Breast epithelium (tissue), 4 donors: ENCODE data around the gene NOX5. TPM values are rescaled to one million over a fixed set of nuclear protein-coding genes. Genes with fewer than 3 reads are reported as not detected.

Experiments used
- DNase-seq, 2 donors: peaks; one replicate each; pipeline ENCODE4 v3.0.0-alpha.2; 2019; ENCODE audit warnings: low spot score in 2 of 2
- H3K27ac ChIP-seq, 2 donors: fragments of 200-600 bp; sonication (generic) in 1 of 2; one replicate each; pipeline ENCODE4 v1.5.1; 2016 to 2019; ENCODE audit warnings: mild to moderate bottlenecking in 1 of 2
- H3K27me3 ChIP-seq, 2 donors: fragments of 200-600 bp; sonication (generic) in 1 of 2; one replicate each; pipeline versions ENCODE4 v1.5.1 to v1.6.0; 2017 to 2019; ENCODE audit warnings: control low read depth in 1 of 2, mild to moderate bottlenecking in 1 of 2
- H3K36me3 ChIP-seq: fragments of 200-600 bp; one replicate; pipeline ENCODE4 v1.5.1; 2019
- H3K4me1 ChIP-seq, 2 donors: fragments of 200-600 bp; sonication (generic); one replicate each; pipeline ENCODE4 v1.5.1; 2016 to 2019; ENCODE audit warnings: control low read depth in 1 of 2
- H3K4me3 ChIP-seq, 3 donors: fragments of 200-600 bp; sonication (generic); 1 replicate in 2 of 3; 2 replicates in 1 of 3; pipeline ENCODE4 v1.5.1; 2016 to 2019; ENCODE audit warnings: mild to moderate bottlenecking in 3 of 3, moderate library complexity in 2 of 3
- H3K9me3 ChIP-seq, 2 donors: fragments of 200-600 bp; sonication (generic) in 1 of 2; one replicate each; pipeline ENCODE4 v1.5.1; 2016 to 2019; ENCODE audit warnings: control low read depth in 1 of 2
- POLR2A ChIP-seq: fragments of 450-650 bp; IDR thresholded peaks from one replicate; pipeline ENCODE4 v1.6.1; 2016; ENCODE audit warnings: antibody characterized with exemption, mild to moderate bottlenecking, moderate library complexity
- POLR2AphosphoS5 ChIP-seq, 3 donors: sonication (generic); formaldehyde crosslinking; IDR thresholded peaks; one replicate each; pipeline ENCODE4 v1.6.1; 2017; ENCODE audit warnings: antibody characterized with exemption in 3 of 3
- intact Hi-C: fragments of 100-400 bp; cut with DNase I; formaldehyde crosslinking; loops from one replicate; pipeline ENCODE4 v1.15.1; 2023; ENCODE audit warnings: low total_unique reads
- total RNA-seq, 3 donors: library from RNA; depleted of rRNA; stranded (reverse); fragments of >200 nt; gene quantifications; one replicate each; pipeline ENCODE4 v1.1.0, GENCODE V29; 2016
- TF ChIP-seq, protein P1 (sequence below), 3 donors: fragments of 450-650 bp; IDR thresholded peaks; one replicate each; pipeline ENCODE4 v1.5.1; 2016 to 2017; ENCODE audit warnings: antibody characterized with exemption in 3 of 3, mild to moderate bottlenecking in 3 of 3, moderate library complexity in 3 of 3

NOX5 gene, protein sequence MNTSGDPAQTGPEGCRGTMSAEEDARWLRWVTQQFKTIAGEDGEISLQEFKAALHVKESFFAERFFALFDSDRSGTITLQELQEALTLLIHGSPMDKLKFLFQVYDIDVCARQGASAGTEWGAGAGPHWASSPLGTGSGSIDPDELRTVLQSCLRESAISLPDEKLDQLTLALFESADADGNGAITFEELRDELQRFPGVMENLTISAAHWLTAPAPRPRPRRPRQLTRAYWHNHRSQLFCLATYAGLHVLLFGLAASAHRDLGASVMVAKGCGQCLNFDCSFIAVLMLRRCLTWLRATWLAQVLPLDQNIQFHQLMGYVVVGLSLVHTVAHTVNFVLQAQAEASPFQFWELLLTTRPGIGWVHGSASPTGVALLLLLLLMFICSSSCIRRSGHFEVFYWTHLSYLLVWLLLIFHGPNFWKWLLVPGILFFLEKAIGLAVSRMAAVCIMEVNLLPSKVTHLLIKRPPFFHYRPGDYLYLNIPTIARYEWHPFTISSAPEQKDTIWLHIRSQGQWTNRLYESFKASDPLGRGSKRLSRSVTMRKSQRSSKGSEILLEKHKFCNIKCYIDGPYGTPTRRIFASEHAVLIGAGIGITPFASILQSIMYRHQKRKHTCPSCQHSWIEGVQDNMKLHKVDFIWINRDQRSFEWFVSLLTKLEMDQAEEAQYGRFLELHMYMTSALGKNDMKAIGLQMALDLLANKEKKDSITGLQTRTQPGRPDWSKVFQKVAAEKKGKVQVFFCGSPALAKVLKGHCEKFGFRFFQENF
- 1 to 10 TPM; 1.0 to 2.6 (median 1.9) TPM for total RNA-seq

DNA sequence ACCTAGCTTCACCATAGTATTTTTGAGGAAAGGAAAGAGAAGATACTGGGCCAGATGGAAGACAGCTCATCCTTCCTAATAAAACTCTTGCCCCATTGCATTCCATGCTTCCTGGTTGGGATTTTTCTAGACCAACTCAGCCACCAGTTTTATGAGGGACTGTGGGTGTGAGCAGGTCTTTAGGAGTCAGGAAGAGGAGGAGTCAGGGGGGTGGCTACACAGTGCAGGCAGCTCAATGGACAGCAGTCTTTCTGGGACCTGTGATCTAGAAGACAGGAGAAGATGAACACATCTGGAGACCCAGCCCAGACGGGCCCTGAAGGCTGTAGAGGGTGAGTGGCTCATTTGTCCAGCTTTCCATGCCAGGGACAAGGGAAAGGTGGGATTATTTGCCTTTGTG is at the start of gene NOX5:
NOX5 (plus strand) TSS at position 242 of the 400 bp plus-strand sequence; CDS start at position 283, 41 bp downstream.
- TF ChIP-seq, protein P1, sequence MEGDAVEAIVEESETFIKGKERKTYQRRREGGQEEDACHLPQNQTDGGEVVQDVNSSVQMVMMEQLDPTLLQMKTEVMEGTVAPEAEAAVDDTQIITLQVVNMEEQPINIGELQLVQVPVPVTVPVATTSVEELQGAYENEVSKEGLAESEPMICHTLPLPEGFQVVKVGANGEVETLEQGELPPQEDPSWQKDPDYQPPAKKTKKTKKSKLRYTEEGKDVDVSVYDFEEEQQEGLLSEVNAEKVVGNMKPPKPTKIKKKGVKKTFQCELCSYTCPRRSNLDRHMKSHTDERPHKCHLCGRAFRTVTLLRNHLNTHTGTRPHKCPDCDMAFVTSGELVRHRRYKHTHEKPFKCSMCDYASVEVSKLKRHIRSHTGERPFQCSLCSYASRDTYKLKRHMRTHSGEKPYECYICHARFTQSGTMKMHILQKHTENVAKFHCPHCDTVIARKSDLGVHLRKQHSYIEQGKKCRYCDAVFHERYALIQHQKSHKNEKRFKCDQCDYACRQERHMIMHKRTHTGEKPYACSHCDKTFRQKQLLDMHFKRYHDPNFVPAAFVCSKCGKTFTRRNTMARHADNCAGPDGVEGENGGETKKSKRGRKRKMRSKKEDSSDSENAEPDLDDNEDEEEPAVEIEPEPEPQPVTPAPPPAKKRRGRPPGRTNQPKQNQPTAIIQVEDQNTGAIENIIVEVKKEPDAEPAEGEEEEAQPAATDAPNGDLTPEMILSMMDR (IDR thresholded peaks at IDR 0.05): no peak
- TF ChIP-seq POLR2AphosphoS5 (IDR thresholded peaks at IDR 0.05) (no peak), POLR2A (no peak)
- Histone ChIP-seq H3K4me3 (no peak within 1 kb of the TSS), H3K36me3 (no peaks in the 10 kb centered on the region), H3K27me3 (no peaks in the 10 kb centered on the region), H3K27ac (no peak within 1 kb of the TSS), H3K4me1 (no peaks in the 10 kb centered on the region), H3K9me3 (peaks cover 0 to 5% of the 10 kb centered on the region in 2 donors)
- DNase-seq: no peak
- intact Hi-C loops: no loop called here

DNA sequence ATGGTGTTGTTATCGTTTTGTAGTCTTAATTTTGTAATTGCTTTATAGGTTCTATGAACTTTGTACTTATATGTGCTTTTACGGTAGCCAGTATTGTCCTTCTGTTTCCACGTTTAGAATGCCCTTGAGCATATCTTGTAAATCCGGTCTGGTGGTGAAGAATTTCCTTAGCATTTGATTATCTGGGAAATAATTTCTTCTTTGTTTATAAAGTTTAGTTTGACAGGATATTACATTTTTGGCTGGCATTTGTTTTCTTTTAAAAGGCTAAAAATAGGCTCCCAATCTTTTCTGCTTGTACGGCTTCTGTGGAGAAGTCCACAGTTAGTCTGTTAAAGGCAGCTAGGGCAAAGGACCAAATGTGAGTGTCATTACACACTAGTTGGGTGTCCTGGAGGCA is 47.5 kb upstream of the NOX5 start:
- peaks cover 6 to 18% of the 10 kb centered on the region in 2 donors for H3K9me3 ChIP-seq
- no peaks in the 10 kb centered on the region for H3K4me1 ChIP-seq
- no peaks in the 10 kb centered on the region for H3K27me3 ChIP-seq
- H3K27ac ChIP-seq: no peak overlapping the region
- DNase-seq: no peak
- TF ChIP-seq POLR2A (no peak), POLR2AphosphoS5 (IDR thresholded peaks at IDR 0.05) (no peak)
- TF ChIP-seq, protein P1 (IDR thresholded peaks at IDR 0.05): no peak
- intact Hi-C loops: no loop called here
- no peak overlapping the region for H3K4me3 ChIP-seq
- H3K36me3 ChIP-seq: no peaks in the 10 kb centered on the region

DNA sequence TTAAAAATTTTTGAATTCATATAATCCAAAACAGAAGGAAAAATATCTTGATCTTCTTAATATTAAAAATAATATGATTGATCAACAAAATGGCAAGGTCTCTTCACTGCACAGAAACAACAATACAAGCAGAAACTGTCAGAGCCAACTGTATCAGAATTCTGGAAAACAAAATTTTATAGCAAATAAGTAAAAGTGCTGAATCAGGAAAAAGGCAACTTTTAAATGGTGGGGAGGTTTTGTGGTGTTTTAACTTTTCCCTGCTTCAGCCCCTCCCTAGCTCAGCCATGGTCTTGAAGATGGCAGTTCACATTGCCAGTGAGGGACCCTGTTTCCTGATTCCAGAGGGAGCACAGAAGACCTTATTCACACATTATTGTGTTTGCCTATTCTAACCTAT is 46.5 kb upstream of the NOX5 start:
- no peak overlapping the region for H3K27ac ChIP-seq
- no peaks in the 10 kb centered on the region for H3K4me1 ChIP-seq
- no peak overlapping the region for H3K4me3 ChIP-seq
- H3K27me3 ChIP-seq: no peaks in the 10 kb centered on the region
- H3K9me3 ChIP-seq: peaks cover 6 to 18% of the 10 kb centered on the region in 2 donors
- TF ChIP-seq, protein P1 (IDR thresholded peaks at IDR 0.05): no peak
- TF ChIP-seq POLR2A: no peak
- TF ChIP-seq POLR2AphosphoS5 (IDR thresholded peaks at IDR 0.05): no peak
- H3K36me3 ChIP-seq: no peaks in the 10 kb centered on the region
- intact Hi-C loops: no loop called here
- no peak for DNase-seq

DNA sequence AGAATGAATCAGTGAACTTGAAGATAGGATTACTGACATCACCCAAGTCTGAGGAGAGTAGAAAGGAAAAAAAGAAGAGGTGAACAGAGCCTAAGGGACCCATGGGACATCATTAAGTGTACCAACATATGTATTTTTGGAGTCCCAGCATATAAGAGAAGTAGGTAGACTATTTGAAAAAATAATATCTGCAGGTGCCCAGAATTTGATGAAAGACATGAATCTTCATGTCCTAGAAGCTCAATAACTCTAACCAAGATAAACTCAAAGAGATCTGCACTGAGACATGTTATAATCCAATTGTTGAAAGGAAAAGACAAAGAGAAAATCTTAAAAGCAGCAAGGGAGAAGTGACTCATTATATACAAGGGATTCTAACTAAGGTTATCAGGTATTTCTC is 45.2 kb upstream of the NOX5 start:
- intact Hi-C loops: no loop called here
- TF ChIP-seq, protein P1 (IDR thresholded peaks at IDR 0.05): no peak
- TF ChIP-seq POLR2A (no peak), POLR2AphosphoS5 (IDR thresholded peaks at IDR 0.05) (no peak)
- no peak for DNase-seq

More for the DNA sequence above, 45.2 kb upstream of the NOX5 start:
- Histone ChIP-seq H3K36me3 (no peaks in the 10 kb centered on the region), H3K27ac (no peak overlapping the region), H3K27me3 (no peaks in the 10 kb centered on the region), H3K4me1 (no peaks in the 10 kb centered on the region), H3K9me3 (peaks cover 6 to 18% of the 10 kb centered on the region in 2 donors), H3K4me3 (no peak overlapping the region)
